GOT3 (cell line): ENCODE measurements around the gene SATB1.
"Not testable (repeated sequence)": the region's sequence is repeated elsewhere in the genome, so short reads cannot be mapped to it uniquely, and the experiment has no call there.

Source experiments
- DNase-seq: peaks from one replicate; lab custom pipeline; 2025; ENCODE audit warnings: mixed read lengths; lab: John Stamatoyannopoulos, UW

Gene SATB1

DNA sequence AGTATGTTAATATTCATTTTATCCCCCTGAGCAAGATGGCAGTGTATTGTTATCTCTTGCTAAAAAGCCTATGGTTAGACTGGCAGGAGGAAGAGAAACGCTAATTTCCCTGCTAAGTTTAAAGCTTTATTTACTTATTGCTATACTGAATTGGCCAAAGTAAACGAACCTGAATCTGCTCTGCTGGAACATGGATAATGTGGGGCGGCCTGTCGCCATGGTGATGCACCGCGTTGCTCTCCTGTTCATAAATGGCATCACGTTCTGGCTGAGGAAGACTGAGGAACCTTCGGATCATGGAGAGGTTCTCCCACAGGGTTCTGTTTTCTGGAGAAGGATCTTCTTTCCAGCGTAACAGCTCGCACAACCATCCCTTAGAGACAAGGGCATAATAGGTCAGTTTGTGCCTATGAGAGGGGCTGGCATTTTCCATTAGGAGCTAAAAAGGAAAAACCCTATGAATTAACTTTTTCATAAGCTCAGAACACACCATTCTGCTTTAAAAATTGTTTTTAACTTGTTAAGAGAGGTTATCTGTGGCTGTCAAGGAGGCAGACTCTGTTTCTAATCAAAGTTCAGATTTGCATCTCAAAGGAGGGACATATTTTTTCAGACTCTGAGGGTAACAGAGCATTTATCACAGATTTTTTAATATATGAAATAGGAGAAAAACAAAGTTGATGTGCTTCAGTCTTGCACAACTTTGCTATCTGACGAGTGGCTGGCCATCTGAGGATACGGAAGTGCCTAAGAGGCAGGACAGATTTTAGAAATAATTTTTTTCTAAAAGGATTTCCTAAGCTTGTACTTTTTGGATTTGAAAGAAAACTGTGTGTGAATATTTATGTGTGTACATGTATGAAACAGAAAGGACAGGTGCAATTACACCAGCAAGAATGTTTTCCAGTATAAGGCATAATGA is 73.1 kb downstream of the SATB1 start:
- no peak for DNase-seq

DNA sequence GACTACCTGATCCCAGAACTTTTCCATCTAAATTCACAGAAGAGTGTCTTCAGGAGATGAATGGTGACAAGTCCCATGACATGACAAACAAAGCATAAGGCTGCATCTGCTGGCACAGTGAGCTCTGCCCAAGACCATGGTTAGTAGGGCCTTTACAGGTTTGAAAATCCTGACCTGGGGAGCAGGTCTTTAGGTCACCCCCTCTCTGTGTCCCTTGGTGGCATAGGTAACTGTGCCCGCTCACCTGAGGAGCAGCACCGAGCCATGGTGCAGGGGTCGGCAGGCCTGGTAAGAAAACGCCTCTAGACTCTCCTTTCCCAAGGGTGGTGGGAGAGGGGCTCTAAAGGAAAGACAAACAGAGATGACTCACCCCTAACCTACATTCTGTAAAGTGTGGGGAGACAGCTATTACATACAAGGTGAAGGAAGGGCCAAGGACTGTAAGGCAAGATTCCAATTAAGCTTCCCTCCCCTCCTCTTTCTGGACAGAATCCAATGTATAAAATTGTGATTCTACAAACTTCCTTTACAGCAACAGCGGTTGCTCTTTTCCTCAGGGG is 74.0 kb downstream of the SATB1 start:
- DNase-seq = no peak

DNA sequence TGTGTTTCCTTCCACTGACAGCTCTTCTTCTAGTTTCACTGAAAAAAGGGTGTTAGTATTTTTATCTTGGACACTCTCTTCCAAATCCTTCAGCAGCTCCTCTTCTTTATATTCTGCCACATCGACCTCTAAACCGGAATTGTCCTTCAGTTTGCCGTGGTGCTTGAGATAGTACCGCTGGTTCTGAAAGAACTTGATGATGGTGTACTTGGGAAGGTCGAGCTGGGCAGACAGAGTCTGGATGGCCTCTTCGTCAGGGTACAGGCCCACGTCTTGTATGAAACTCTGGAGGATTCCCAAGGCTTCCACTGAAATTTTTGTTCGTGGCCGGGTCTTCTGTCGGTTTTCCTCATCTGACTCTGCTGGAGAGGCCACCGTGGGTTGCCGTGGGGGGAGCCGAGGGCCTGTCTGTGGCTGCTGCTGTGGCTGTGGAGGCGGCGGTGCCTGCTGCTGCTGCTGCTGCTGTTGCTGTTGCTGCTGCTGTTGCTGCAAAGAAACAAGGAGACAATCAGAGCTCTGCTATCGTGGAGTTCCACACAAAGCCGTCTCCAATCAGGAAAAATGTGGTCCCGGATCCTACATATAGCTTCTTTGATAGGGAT is 75.8 kb downstream of the SATB1 start:
- DNase-seq = no peak

DNA sequence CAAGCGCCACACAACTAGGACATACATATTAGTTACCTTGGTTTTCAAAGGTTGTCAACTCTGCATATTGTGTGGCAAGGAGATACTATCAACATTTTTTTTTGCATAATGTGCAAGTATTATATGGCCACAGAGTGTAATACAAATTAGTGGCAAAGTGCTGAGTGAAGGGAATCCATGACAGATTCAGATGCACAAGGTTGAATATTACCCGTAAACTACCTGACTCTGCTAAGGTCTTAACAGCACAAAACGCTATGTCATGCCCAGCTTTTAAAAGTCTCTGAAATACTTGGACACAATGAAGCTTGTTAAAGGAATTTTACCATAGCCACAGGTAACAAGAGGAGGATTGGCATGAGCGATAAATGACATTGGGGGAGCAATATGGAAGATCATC is 79.0 kb downstream of the SATB1 start:
- no peak for DNase-seq

DNA sequence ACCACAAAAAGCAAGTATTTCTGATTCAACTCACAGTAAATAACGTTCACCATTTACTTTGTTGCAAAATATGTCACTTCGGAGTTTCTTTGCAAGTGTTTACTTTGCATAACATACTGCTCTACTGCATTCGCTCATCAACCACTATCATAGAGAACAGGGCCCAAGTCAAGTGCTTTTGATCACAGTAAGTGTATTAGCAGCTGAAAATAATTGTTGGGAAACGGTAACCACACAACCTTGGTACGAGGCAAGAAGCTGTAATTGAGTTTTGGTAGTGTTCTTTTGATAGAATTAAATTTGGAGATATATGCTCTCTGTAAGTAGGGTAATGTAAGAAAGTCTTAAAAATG is 80.1 kb downstream of the SATB1 start:
- no peak for DNase-seq

DNA sequence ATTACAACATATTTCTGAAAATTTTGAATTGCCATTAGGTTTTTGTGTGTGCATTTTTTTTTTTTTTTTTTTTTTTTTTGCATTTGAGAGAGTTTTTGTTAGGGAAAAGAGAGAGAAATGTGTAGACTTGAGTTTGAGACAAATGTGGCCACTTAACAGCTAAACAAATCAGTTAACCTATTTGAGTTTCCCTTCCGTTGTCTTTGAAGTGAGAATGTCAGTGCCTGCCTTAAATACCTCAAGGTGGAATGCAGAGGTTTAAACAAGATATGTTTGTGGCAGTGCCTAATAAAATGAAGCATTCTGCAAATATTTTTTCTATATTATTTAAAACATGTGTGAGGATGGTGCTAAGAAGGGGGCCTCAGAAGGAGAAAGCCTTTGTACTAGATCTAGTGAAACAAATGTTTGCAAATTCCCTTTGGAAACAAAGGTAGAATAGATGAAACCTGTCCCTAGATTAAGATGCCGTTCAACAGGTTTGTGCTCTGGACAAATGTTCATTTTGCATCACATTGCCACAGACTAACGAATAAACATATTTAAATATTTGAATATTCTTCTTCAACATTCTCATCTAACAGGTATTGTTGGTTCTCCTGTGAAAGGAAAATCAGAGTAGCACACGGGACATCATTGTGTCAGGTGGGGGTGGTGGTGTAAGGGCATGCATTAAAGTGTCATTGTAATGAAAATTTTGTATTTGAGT is 80.7 kb downstream of the SATB1 start:
- no peak for DNase-seq

DNA sequence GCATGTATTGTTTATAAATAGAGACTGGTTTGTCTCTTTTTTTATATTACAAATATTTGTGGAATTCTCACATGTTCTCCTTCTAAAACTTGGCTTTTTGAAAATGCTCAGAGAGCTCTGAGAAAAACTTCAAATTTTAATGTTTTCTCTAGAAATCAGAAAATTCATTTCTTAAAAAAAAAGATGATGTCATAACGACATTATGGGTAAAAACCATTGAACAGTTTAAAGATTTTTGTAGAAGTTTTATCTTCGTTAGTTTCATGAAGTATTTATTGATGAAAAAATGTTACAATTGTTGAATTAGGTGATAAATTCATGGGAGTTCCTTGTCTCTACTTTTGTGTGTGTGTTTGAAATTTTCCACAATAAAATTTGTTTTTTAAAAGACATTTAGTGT is 81.3 kb downstream of the SATB1 start:
- DNase-seq = no peak

DNA sequence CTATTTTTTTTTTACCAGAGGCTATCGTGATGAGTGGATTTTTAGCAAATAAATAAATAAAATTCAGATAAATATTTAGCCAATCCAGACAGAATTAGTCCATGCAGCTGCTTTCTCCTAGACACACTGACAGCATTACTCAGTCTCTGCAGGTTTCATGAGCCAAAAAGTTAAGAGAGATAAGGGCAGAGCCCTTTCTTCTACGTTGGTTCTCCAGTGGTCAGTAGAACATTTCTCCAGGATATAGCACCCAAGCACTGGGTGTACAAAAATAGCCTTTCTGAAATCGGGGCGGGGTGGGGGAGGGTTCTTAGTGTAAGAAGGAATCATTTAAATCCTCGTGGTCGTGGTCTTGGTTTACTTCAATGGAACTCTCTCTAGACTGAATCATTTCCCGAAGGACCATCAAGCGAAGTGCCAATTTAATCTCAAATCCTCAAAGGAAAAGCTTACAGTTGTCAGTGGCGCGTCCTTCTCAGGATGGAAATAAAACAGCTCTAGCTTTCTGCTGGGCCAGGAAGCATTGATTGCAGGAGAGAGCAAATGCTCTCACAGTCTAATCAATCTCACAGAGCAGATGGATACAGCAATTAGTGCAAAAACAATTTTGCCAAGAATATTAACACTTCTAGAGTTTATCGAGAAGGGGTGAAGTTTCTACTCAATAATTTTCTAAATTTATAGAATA is 86.2 kb downstream of the SATB1 start:
- DNase-seq = no peak

DNA sequence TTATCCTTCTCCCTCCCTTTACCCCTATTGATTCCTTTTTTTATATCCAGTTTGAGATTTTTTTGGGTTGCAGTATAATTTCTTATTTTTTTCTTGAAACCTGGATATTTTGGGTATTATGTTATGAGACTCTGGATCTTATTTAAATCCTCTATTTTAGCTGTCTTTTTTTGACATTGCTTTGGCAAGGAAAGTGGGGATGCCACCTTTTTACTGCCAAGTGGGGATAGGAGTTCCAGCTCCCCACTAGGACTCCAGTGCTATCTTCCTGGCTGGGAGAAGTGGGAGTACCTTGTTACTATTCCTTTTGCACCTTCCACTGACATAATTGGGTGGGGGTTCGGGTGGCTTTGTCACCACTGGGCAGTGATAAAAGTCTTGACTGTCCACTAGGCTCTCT is 87.9 kb downstream of the SATB1 start:
- DNase-seq = no peak

DNA sequence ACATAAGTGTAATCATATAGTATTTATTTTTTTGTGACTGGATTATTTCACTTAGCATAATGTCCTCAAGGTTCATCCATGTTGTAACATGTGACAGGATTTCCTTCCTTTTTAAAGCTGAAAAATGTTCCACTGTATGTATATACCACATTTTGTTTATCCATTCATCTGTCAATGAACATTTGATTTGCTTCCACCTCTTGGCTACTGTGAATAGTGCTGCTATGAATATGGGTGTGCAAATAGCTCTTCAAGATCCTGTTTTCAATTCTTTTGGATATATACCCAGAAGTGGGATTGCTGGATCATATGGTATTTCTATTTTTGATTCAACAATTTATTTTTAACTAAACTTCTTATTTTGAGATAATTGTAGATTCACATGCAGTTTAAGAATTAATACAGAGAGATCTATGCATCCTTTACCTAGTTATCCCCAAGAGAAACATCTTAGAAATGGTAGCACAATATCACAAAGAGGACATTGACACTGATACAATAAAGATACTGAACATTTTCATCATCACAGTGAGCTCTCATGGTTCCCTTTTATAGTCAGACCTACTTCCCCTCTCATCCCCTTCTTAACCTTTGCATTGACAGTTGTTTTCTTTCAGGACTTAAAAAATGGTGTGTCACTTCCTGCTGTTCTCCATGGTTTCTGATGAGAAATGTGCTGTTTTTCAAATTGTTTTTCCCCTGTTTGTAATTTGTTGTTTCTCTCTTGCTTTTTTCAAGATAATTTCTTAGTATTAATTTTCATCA is 90.1 kb downstream of the SATB1 start:
- DNase-seq = no peak

DNA sequence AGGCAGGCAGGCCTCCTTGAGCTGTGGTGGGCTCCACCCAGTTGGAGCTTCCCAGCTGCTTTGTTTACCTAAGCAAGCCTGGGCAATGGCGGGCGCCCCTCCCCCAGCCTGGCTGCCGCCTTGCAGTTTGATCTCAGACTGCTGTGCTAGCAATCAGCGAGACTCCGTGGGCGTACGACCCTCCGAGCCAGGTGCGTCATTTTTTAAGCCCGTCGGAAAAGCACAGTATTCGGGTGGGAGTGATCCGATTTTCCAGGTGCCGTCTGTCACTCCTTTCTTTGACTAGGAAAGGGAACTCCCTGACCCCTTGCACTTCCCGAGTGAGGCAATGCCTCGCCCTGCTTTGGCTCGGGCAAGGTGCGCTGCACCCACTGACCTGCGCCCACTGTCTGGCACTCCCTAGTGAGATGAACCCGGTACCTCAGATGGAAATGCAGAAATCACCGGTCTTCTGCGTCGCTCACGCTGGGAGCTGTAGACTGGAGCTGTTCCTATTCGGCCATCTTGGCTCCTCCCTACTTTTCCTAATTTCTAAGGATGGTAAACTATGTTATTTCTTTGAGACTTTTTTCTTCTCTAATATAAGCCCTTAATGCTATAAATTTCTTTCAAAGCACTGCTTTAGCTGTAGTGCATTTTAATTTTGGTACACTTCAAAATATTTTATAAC is 94.2 kb downstream of the SATB1 start:
- DNase-seq = not testable (repeated sequence)

DNA sequence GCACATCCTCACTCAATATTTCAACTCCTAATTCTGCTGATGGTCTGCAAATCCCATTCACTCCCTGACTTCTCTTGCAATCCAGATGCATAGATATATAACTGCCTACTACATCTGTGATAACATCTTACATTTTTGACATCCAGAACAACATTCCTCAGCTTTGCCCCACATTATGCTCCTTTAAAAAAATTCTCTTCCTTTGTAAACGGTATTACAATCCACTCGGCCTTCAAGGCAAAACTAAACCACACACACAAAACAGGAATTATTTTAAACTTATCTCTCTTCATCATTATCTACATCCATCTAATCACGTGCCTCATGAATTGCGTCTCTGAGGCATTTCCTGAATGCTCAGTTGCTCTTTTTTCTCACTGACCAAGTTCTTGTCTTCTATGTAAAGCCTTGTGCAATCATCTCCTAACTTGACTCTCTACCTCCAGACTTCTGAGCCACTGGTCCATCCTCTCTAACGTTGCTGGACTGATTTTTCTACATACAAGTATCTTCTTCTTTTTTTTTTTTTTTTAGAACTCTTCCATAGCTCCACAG is 117.0 kb downstream of the SATB1 start:
- no peak for DNase-seq

DNA sequence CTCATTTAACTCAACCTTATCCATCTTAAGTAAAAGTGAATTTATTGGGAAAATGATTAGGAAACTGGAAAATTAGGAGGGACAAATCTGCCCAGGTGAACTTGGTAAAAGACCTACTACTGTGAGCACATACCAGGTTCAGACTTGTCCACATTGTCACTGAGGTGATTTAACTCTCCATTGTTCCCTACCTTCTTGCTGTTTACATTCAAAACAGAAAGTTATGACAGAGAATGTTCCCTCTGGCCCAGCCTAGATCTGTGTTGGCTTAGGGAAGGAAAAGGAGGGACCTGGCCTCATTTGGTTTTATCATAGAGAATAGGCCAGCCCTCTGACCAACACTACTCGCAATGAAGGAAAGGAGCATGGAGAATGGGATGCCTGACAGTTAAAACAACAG is 117.6 kb downstream of the SATB1 start:
- no peak for DNase-seq

DNA sequence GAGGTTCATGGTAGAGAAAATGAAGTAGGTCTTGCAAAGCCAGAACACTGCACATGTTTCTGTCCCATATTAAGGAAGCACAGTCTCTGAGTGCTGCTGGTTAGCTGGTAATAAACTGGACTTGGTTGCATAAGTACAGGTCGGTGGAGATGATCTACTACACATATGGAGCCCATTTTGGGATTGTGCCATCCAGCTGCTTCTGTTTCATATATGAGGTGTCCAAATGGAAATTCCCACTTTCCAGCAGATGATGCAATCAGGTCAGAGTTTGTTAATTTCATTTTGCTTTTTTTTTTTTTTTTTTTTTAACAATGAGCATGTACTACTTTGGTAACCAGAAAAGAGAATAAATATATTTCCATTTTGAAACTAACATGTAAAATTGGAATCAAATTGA is 122.6 kb downstream of the SATB1 start:
- DNase-seq = no peak

DNA sequence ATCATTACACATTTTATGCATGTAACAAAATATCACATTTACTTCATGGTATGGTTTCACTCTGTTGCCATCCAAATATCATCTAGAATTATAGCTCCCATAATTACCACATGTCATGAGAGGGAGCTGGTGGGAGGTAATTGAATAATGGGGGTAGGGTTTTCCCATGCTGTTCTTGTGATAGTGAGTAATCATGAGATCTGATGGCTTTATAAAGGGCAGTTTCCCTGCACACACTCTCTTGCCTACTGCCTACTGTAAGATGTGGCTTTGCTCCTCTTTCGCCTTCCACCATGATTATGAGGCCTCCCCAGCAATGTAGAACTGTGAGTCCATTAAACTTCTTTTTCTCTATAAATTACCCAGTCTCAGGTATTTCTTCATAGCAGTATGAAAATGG is 123.4 kb downstream of the SATB1 start:
- no peak for DNase-seq

DNA sequence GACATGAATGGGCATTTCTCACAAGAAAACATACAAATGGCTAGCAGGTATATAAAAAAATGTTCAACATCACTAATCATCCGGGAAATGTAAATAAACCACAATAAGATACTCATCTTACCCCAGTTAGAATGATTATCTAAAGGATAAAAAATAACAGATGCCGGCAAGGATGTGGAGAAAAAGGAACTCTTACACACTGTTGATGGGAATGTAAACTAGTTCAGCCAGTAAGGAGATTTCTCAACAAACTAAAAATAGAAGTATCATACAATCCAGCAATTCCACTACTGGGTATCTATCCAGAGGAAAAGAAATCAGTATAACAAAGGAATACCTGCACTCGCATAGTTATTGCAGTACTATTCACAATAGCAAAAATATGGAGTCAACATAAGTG is 124.2 kb downstream of the SATB1 start:
- DNase-seq = no peak

DNA sequence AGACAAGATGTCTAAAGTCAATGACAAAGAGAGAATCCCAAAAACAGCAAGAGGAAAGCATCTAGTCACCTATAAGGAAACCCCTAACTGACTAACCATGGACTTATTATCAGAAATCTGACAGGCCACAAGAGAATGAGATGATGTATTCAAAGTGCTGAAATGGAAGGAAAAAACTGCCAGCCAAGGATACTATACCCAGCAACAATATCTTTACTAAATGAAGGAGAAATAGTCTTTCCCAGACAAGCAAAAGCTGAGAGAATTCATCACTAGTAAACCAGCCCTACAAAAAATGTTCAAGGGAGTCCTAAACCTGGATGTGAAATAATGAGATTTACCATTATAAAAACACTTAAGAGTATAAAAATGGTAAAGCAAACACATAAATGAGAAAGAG is 128.0 kb downstream of the SATB1 start:
- no peak for DNase-seq
